HCT116 (cell line): ENCODE measurements around the gene SNN. TPM values are rescaled to one million over a fixed set of nuclear protein-coding genes. Genes with fewer than 3 reads are reported as not detected.

Experiments
- ATAC-seq: fragments of 200-7000 bp; cut with Tn5 transposase; 2 replicates; pipeline ENCODE4 v1.9.1; 2020; ENCODE audit warnings: mild to moderate bottlenecking, moderate library complexity
- BruUV-seq: library from RNA; stranded (reverse); fragments of 400-500 nt; replicated peaks from 2 replicates; lab custom pipeline; 2021; lab: Mats Ljungman, UMichigan
- CTCF ChIA-PET: fragments of 300-600 bp; sonication (Branson Sonifier 250); formaldehyde crosslinking; loops from one replicate; lab custom pipeline; 2021; ENCODE audit warnings: antibody characterized with exemption; lab: Charles Lee
- POLR2A ChIA-PET: fragments of 300-600, 350-600 bp; sonication (Branson Sonifier 250); formaldehyde crosslinking; loops from one replicate; lab custom pipeline; 2021; ENCODE audit warnings: antibody characterized with exemption; lab: Charles Lee
- RAD21 ChIA-PET, 2 experiments: fragments of 300-600 bp; sonication (Branson Sonifier 250); formaldehyde crosslinking; loops; one replicate each; lab custom pipeline; 2023; ENCODE audit warnings: low total read pairs in 2 of 2; ENCODE audit not compliant: uncharacterized antibody in 2 of 2, unreplicated experiment in 2 of 2, low non-redundant PET in 1 of 2; lab: Charles Lee
- DNase-seq: peaks from one replicate; pipeline ENCODE4 v3.0.0-alpha.2; 2010; ENCODE audit warnings: low read depth, low spot score
- H2AFZ ChIP-seq: fragments of 200-600 bp; shearing (Covaris generic), sonication (generic); 2 replicates; pipeline ENCODE4 v1.6.1; 2017; ENCODE audit warnings: low read depth, mixed run types, mixed read lengths, antibody characterized with exemption, low read length; ENCODE audit not compliant: poor library complexity, severe bottlenecking
- H3K27ac ChIP-seq: 2 replicates; pipeline ENCODE4 v1.5.1; 2012; ENCODE audit warnings: low read depth, low read length
- H3K27me3 ChIP-seq: fragments of 200-600 bp; sonication (generic); 2 replicates; pipeline ENCODE4 v1.6.1; 2016; ENCODE audit warnings: mixed run types, low read length, mixed read lengths; ENCODE audit not compliant: insufficient read depth
- H3K36me3 ChIP-seq, 2 experiments: fragments of 200-500 bp in 1 of 2; fragments of 200-600 bp in 1 of 2; sonication (Bioruptor generic) in 1 of 2; sonication (generic) in 1 of 2; 2 replicates each; pipeline versions ENCODE4 v1.5.1 to v1.6.1; 2014 to 2016; ENCODE audit warnings: low read length in 2 of 2, inconsistent platforms in 1 of 2, mixed read lengths in 1 of 2, mixed run types in 1 of 2; ENCODE audit not compliant: insufficient read depth in 2 of 2, control insufficient read depth in 1 of 2
- H3K4me1 ChIP-seq, 2 experiments: fragments of 200-600 bp in 1 of 2; sonication (generic) in 1 of 2; 2 replicates each; pipeline versions ENCODE4 v1.5.1 to v1.6.1; 2012 to 2017; ENCODE audit warnings: low read length in 2 of 2, inconsistent platforms in 1 of 2, mild to moderate bottlenecking in 1 of 2, mixed read lengths in 1 of 2, mixed run types in 1 of 2, moderate library complexity in 1 of 2; ENCODE audit not compliant: insufficient read depth in 2 of 2, control insufficient read depth in 1 of 2
- H3K4me2 ChIP-seq: fragments of 200-600 bp; sonication (generic); 2 replicates; pipeline ENCODE4 v1.6.1; 2017; ENCODE audit warnings: mixed run types, low read length, mixed read lengths
- H3K4me3 ChIP-seq, 2 experiments: fragments of 200-600 bp in 1 of 2; sonication (generic) in 1 of 2; replicated peaks in 1 of 2; 2 replicates each; pipeline ENCODE4 v1.5.1; 2011 to 2016; ENCODE audit warnings: low read length in 2 of 2, control low read depth in 1 of 2, low read depth in 1 of 2, mild to moderate bottlenecking in 1 of 2, mixed read lengths in 1 of 2, mixed run types in 1 of 2
- H3K79me2 ChIP-seq: fragments of 200-600 bp; sonication (generic); 2 replicates; pipeline ENCODE4 v1.6.1; 2017; ENCODE audit warnings: mild to moderate bottlenecking, mixed run types, low read length, moderate library complexity, mixed read lengths; ENCODE audit not compliant: insufficient read depth
- H3K9ac ChIP-seq: fragments of 200-600 bp; sonication (generic); 2 replicates; pipeline ENCODE4 v1.6.1; 2016; ENCODE audit warnings: low read length, mixed read lengths
- H3K9me2 ChIP-seq: fragments of 200-600 bp; sonication (generic), shearing (Covaris generic); 2 replicates; pipeline ENCODE4 v1.6.1; 2017; ENCODE audit warnings: mixed run types, mild to moderate bottlenecking, moderate library complexity; ENCODE audit not compliant: insufficient read depth
- H3K9me3 ChIP-seq, 2 experiments: fragments of 200-500 bp in 1 of 2; fragments of 200-600 bp in 1 of 2; sonication (Bioruptor generic) in 1 of 2; sonication (generic) in 1 of 2; 2 replicates each; pipeline ENCODE4 v1.6.1; 2014 to 2017; ENCODE audit warnings: low read length in 2 of 2, mixed read lengths in 2 of 2, inconsistent platforms in 1 of 2, low read depth in 1 of 2, mild to moderate bottlenecking in 1 of 2, mixed run types in 1 of 2, moderate library complexity in 1 of 2; ENCODE audit not compliant: control insufficient read depth in 1 of 2, insufficient read depth in 1 of 2
- H4K20me1 ChIP-seq: fragments of 200-600 bp; sonication (generic), shearing (Covaris generic); 2 replicates; pipeline ENCODE4 v1.6.1; 2017; ENCODE audit warnings: mixed run types, mild to moderate bottlenecking, moderate library complexity; ENCODE audit not compliant: insufficient read depth
- CBX3 ChIP-seq: IDR thresholded peaks from 2 replicates; pipeline ENCODE4 v1.6.1; 2012; ENCODE audit warnings: low read depth
- CEBPB ChIP-seq: IDR thresholded peaks from 2 replicates; pipeline ENCODE4 v1.6.1; 2012; ENCODE audit warnings: low read depth
- EGR1 ChIP-seq: IDR thresholded peaks from 2 replicates; pipeline ENCODE4 v1.6.1; 2012; ENCODE audit warnings: low read depth
- EZH2 ChIP-seq: fragments of 200-600 bp; sonication (generic); IDR thresholded peaks from 2 replicates; pipeline ENCODE4 v1.6.1; 2017; ENCODE audit warnings: antibody characterized with exemption, mixed run types
- FOSL1 ChIP-seq: IDR thresholded peaks from 2 replicates; pipeline ENCODE4 v1.6.1; 2012; ENCODE audit warnings: low read depth
- JUND ChIP-seq: IDR thresholded peaks from 2 replicates; pipeline ENCODE4 v1.6.1; 2012
- MAX ChIP-seq: IDR thresholded peaks from 2 replicates; pipeline ENCODE4 v1.6.1; 2012
- POLR2A ChIP-seq: IDR thresholded peaks from 2 replicates; pipeline ENCODE4 v1.7.0; 2011; ENCODE audit warnings: borderline replicate concordance; ENCODE audit not compliant: insufficient read depth, insufficient read length; ENCODE audit errors: extremely low read depth
- POLR2AphosphoS5 ChIP-seq: IDR thresholded peaks from 2 replicates; pipeline ENCODE4 v1.6.1; 2011; ENCODE audit warnings: mild to moderate bottlenecking, low read depth, low read length, moderate library complexity
- RAD21 ChIP-seq: IDR thresholded peaks from 2 replicates; pipeline ENCODE4 v1.6.1; 2012; ENCODE audit warnings: low read depth, mild to moderate bottlenecking
- TCF7L2 ChIP-seq: IDR thresholded peaks from 2 replicates; pipeline ENCODE4 v1.7.0; 2011; ENCODE audit warnings: borderline replicate concordance, inconsistent platforms; ENCODE audit not compliant: insufficient read depth, insufficient read length; ENCODE audit errors: extremely low read depth
- YY1 ChIP-seq: IDR thresholded peaks from 2 replicates; pipeline ENCODE4 v1.6.1; 2011; ENCODE audit warnings: low read length, low read depth, moderate library complexity, mild to moderate bottlenecking; ENCODE audit not compliant: insufficient replicate concordance; ENCODE audit errors: extremely low read depth
- intact Hi-C: fragments of 100-400 bp; cut with micrococcal nuclease; formaldehyde crosslinking; loops from 2 replicates; pipeline ENCODE4 v1.10.0; 2022
- total RNA-seq: library from RNA; stranded (reverse); gene quantifications from one replicate; pipeline ENCODE4 v1.2.1, GENCODE V29; 2021; ENCODE audit not compliant: unreplicated experiment
- TF ChIP-seq, protein P1 (sequence below): IDR thresholded peaks from 2 replicates; pipeline ENCODE4 v1.6.1; 2012; ENCODE audit warnings: low read depth
- TF ChIP-seq, protein P2 (sequence below): IDR thresholded peaks from 2 replicates; pipeline ENCODE4 v1.6.1; 2011; ENCODE audit warnings: mild to moderate bottlenecking, low read length, moderate library complexity; ENCODE audit not compliant: insufficient replicate concordance; ENCODE audit errors: extremely low read depth

SNN gene
- total RNA-seq, 1 experiment from 2014 or later, result 12.2 TPM

DNA sequence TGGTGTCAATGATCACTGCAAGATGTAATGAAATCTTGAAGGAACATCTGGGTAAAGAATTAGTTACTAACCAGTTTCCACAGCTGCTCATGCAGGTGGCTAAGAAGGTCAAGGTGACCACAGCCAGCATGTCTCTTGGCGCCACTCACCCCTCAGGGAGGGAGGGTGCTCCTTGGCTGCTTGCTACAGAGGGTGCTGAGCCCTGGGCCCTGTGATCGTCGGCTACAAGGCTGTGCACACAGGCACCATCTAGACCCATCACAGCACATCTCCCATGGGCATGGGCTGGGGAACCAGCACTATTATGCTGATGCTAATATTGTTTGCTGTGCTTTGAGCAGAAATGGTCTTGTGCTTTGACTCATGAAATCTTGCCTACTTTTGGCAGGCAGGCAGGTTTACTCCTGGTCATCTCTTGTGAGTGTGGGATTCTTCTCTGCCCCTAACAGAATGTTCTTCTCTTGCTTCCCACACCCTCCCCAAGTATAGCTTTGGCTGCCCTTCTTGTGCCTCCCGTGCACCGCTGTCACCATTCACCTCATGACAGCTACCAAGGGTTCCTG, 38.0 kb downstream of the SNN start:
- DNase-seq (no peak), ATAC-seq (no peak)
- RAD21 ChIA-PET, result no interaction called here
- Histone ChIP-seq H3K4me3 (no peak overlapping the region), H3K9me2 (no peaks in the 10 kb centered on the region), H3K27me3 (no peaks in the 10 kb centered on the region), H3K4me1 (no peaks in the 10 kb centered on the region), H4K20me1 (no peaks in the 10 kb centered on the region), H3K79me2 (peaks cover 8% of the 10 kb centered on the region; the same call in 1 of the 2 replicates), H3K36me3 (peaks cover 0 to 3% of the 10 kb centered on the region in 2 experiments; a peak in 1 of 4 replicates), H3K9me3 (no peaks in the 10 kb centered on the region), H3K4me2 (no peak overlapping the region), H3K9ac (no peak overlapping the region), H2AFZ (no peak overlapping the region), H3K27ac (no peak overlapping the region)
- TF ChIP-seq TCF7L2 (no peak), CEBPB (no peak), EGR1 (no peak), YY1 (no peak), EZH2 (no peak), POLR2A (no peak), FOSL1 (no peak), CBX3 (no peak), MAX (no peak), POLR2AphosphoS5 (no peak)
- intact Hi-C loops, result no loop called here
- POLR2A ChIA-PET, result no interaction called here
- CTCF ChIA-PET, result no interaction called here
- no TSS peak for BruUV-seq

DNA sequence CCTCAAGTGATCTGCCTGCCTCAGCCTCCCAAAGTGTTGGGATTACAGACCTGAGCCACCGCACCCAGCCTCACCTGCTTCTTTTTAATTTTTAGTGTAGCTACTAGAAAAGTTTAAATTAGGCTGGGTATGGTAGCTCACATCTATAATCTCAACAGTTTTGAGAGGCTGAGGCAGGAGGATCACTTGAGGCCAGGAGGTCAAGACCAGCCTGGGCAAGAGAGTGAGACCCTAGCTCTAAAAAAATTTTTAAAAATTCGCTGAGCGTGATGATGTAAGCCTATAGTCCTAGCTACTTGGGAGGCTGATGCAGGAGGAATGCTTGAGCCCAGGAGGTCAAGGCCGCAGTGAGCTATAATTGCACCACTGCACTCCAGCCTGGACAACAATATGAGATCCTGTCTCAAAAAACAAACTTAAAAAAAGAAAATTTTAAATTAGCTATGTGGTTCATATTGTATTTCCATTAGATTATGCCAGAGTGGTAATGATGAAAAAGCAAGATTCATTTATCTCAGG, 39.5 kb downstream of the SNN start:
- ATAC-seq (no peak), DNase-seq (no peak)
- H3K4me1 ChIP-seq, result no peaks in the 10 kb centered on the region
- H3K27ac ChIP-seq, result no peak overlapping the region
- intact Hi-C loops, result no loop called here
- no peaks in the 10 kb centered on the region for H3K9me2 ChIP-seq
- no peak overlapping the region for H2AFZ ChIP-seq
- no TSS peak for BruUV-seq
- H3K4me3 ChIP-seq, result no peak overlapping the region
- H3K36me3 ChIP-seq, result no peaks in the 10 kb centered on the region
- ChIA-PET CTCF (interaction anchor here (1.6 kb wide), 1 partner anchor 10 kb away, joined by 5 read pairs; no protein-coding TSS in a partner anchor), RAD21 (no interaction called here), POLR2A (interaction anchor here (0.8 kb wide), 1 partner anchor 11 kb away, joined by 3 read pairs; no protein-coding TSS in a partner anchor)
- H4K20me1 ChIP-seq, result no peaks in the 10 kb centered on the region
- peaks cover 8% of the 10 kb centered on the region; the same call in 1 of the 2 replicates for H3K79me2 ChIP-seq
- no peak overlapping the region for H3K9ac ChIP-seq
- H3K27me3 ChIP-seq, result no peaks in the 10 kb centered on the region
- TF ChIP-seq RAD21 (no peak), EGR1 (no peak), EZH2 (no peak), FOSL1 (no peak), MAX (no peak), JUND (no peak)
- TF ChIP-seq, protein P1, sequence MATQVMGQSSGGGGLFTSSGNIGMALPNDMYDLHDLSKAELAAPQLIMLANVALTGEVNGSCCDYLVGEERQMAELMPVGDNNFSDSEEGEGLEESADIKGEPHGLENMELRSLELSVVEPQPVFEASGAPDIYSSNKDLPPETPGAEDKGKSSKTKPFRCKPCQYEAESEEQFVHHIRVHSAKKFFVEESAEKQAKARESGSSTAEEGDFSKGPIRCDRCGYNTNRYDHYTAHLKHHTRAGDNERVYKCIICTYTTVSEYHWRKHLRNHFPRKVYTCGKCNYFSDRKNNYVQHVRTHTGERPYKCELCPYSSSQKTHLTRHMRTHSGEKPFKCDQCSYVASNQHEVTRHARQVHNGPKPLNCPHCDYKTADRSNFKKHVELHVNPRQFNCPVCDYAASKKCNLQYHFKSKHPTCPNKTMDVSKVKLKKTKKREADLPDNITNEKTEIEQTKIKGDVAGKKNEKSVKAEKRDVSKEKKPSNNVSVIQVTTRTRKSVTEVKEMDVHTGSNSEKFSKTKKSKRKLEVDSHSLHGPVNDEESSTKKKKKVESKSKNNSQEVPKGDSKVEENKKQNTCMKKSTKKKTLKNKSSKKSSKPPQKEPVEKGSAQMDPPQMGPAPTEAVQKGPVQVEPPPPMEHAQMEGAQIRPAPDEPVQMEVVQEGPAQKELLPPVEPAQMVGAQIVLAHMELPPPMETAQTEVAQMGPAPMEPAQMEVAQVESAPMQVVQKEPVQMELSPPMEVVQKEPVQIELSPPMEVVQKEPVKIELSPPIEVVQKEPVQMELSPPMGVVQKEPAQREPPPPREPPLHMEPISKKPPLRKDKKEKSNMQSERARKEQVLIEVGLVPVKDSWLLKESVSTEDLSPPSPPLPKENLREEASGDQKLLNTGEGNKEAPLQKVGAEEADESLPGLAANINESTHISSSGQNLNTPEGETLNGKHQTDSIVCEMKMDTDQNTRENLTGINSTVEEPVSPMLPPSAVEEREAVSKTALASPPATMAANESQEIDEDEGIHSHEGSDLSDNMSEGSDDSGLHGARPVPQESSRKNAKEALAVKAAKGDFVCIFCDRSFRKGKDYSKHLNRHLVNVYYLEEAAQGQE, result no peak
- TF ChIP-seq, protein P2, sequence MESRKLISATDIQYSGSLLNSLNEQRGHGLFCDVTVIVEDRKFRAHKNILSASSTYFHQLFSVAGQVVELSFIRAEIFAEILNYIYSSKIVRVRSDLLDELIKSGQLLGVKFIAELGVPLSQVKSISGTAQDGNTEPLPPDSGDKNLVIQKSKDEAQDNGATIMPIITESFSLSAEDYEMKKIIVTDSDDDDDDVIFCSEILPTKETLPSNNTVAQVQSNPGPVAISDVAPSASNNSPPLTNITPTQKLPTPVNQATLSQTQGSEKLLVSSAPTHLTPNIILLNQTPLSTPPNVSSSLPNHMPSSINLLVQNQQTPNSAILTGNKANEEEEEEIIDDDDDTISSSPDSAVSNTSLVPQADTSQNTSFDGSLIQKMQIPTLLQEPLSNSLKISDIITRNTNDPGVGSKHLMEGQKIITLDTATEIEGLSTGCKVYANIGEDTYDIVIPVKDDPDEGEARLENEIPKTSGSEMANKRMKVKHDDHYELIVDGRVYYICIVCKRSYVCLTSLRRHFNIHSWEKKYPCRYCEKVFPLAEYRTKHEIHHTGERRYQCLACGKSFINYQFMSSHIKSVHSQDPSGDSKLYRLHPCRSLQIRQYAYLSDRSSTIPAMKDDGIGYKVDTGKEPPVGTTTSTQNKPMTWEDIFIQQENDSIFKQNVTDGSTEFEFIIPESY, result no peak
- no peaks in the 10 kb centered on the region for H3K9me3 ChIP-seq
- no peak overlapping the region for H3K4me2 ChIP-seq
